Measurements from ENCODE around the gene ABCG1. TPM values are rescaled to one million over a fixed set of nuclear protein-coding genes. Genes with fewer than 3 reads are reported as not detected.

Gene ABCG1
- polyA plus RNA-seq, 2 of the 4 experiments (the other 2 are of a cell fraction) = 2.3 to 5.1 TPM

- Histone ChIP-seq H3K9me3 (no peaks in the 10 kb centered on the region), H3K4me1 (no peaks in the 10 kb centered on the region), H3K4me3 (no peak overlapping the region), H3K4me2 (no peak overlapping the region), H3K27ac (no peak overlapping the region)
- TF ChIP-seq POLR2AphosphoS2 (conservative IDR thresholded peaks at IDR 0.05; ENCODE audit: low read length) = no peak
- no peak for TF ChIP-seq BHLHE40 (IDR thresholded peaks at IDR 0.05; ENCODE audit: low read depth, low read length)
- no peak for TF ChIP-seq PHF8 (IDR thresholded peaks at IDR 0.05; ENCODE audit: borderline replicate concordance, low read depth)
- TF ChIP-seq ATOH8 (CRISPR knock-in tag; IDR thresholded peaks at IDR 0.05; ENCODE audit: low read depth) = no peak
- no peak for TF ChIP-seq RARB (CRISPR knock-in tag; IDR thresholded peaks at IDR 0.05)
- TF ChIP-seq FOXS1 (CRISPR knock-in tag; IDR thresholded peaks at IDR 0.05) = no peak
- no peak for TF ChIP-seq GATA3 (IDR thresholded peaks at IDR 0.05; ENCODE audit: borderline replicate concordance)
- TF ChIP-seq TP53 (CRISPR knock-in tag; IDR thresholded peaks at IDR 0.05) = no peak
- TF ChIP-seq MAX (IDR thresholded peaks at IDR 0.05) = no peak
- TF ChIP-seq RNF2 (IDR thresholded peaks at IDR 0.05; ENCODE audit: borderline replicate concordance, low read depth) = no peak
- TF ChIP-seq HEYL (CRISPR knock-in tag; IDR thresholded peaks at IDR 0.05) = no peak
- TF ChIP-seq JUNB (IDR thresholded peaks at IDR 0.05) = no peak
- no peak for TF ChIP-seq ZSCAN20 (CRISPR knock-in tag; IDR thresholded peaks at IDR 0.05)
- TF ChIP-seq HMGXB4 (CRISPR knock-in tag; IDR thresholded peaks at IDR 0.05; ENCODE audit: borderline replicate concordance) = no peak
- no peak for TF ChIP-seq NR3C1 (IDR thresholded peaks at IDR 0.05)
- TF ChIP-seq MYC (IDR thresholded peaks at IDR 0.05; ENCODE audit: borderline replicate concordance, low read length) = no peak
- no peak for TF ChIP-seq HES2 (IDR thresholded peaks at IDR 0.05)
- no peak for TF ChIP-seq E2F6 (IDR thresholded peaks at IDR 0.05; ENCODE audit: borderline replicate concordance, low read depth)
- TF ChIP-seq MAFK (IDR thresholded peaks at IDR 0.05; ENCODE audit: partially characterized antibody) = no peak
- no peak for TF ChIP-seq NPAS2 (CRISPR knock-in tag; IDR thresholded peaks at IDR 0.05; ENCODE audit: borderline replicate concordance)
- ATAC-seq = no peak
- FAIRE-seq = no peak
- ChIA-PET POLR2A (no interaction called here), CTCF (interaction anchor here (0.5 to 2.3 kb wide), 3 partner anchors 8 to 104 kb away, joined by 3 to 5 read pairs (median 3); no protein-coding TSS in a partner anchor)
- DNase-seq (ENCODE audit: low read depth in 1 of 2, low spot score in 1 of 2) = no peak
- WGBS (ENCODE audit: missing lambda C conversion rate) = 69% methylated on average over 9 of the region's 9 CpGs
Measured at GRCh38 chr21:42346441-42346840, 127.5 kb downstream of the ABCG1 start.

Small RNAs within 50 kb of the gene (small RNA-seq; reads per million reads assigned to genes)
- 0 reads per million in 6 experiments for gene RNA5SP492

Other genes with a start within 250 kb of the ABCG1 start
- 12.4 and 13.1 TPM in 2 replicates for gene ZBTB21, start 208.8 kb upstream of the ABCG1 start, polyA plus RNA-seq (2011; rRNA removed)
- gene ZBTB21, start 208.8 kb upstream of the ABCG1 start, polyA plus RNA-seq (2017; fragmentation: RNase III; extraction: RNeasy Plus Mini Kit Qiagen cat#74134 plus additional on column Dnase treatment) = 5.4 to 5.7 TPM (median 5.4 TPM) in 3 replicates
- gene UMODL1, start 147.8 kb upstream of the ABCG1 start, polyA plus RNA-seq (2011; rRNA removed) = not detected in 2 replicates
- gene UMODL1, start 147.8 kb upstream of the ABCG1 start, polyA plus RNA-seq (2017; fragmentation: RNase III; extraction: RNeasy Plus Mini Kit Qiagen cat#74134 plus additional on column Dnase treatment) = not detected in 3 replicates
- 0.33 and 0.43 TPM in 2 replicates for gene TFF3, start 96.3 kb downstream of the ABCG1 start, polyA plus RNA-seq (2011; rRNA removed)
- gene TFF3, start 96.3 kb downstream of the ABCG1 start, polyA plus RNA-seq (2017; fragmentation: RNase III; extraction: RNeasy Plus Mini Kit Qiagen cat#74134 plus additional on column Dnase treatment) = not detected in 3 replicates
- not detected in 2 replicates for gene TFF2, start 131.9 kb downstream of the ABCG1 start, polyA plus RNA-seq (2011; rRNA removed)
- gene TFF2, start 131.9 kb downstream of the ABCG1 start, polyA plus RNA-seq (2017; fragmentation: RNase III; extraction: RNeasy Plus Mini Kit Qiagen cat#74134 plus additional on column Dnase treatment) = not detected in 3 replicates
- gene TFF1, start 147.4 kb downstream of the ABCG1 start, polyA plus RNA-seq (2011; rRNA removed) = 5.8 and 12.8 TPM in 2 replicates
- gene TFF1, start 147.4 kb downstream of the ABCG1 start, polyA plus RNA-seq (2017; fragmentation: RNase III; extraction: RNeasy Plus Mini Kit Qiagen cat#74134 plus additional on column Dnase treatment) = 0.64 to 1.4 TPM (median 1.0 TPM) in 3 replicates
- gene TMPRSS3, start 176.9 kb downstream of the ABCG1 start, polyA plus RNA-seq (2011; rRNA removed) = 0.12 and 0.21 TPM in 2 replicates
- 0.10 to 0.17 TPM in 2 of 3 replicates, not detected in the other for gene TMPRSS3, start 176.9 kb downstream of the ABCG1 start, polyA plus RNA-seq (2017; fragmentation: RNase III; extraction: RNeasy Plus Mini Kit Qiagen cat#74134 plus additional on column Dnase treatment)
- gene UBASH3A, start 184.8 kb downstream of the ABCG1 start, polyA plus RNA-seq (2011; rRNA removed) = not detected in 2 replicates
- gene UBASH3A, start 184.8 kb downstream of the ABCG1 start, polyA plus RNA-seq (2017; fragmentation: RNase III; extraction: RNeasy Plus Mini Kit Qiagen cat#74134 plus additional on column Dnase treatment) = not detected in 3 replicates